ENCODE data around the gene LRMDA. TPM values are rescaled to one million over a fixed set of nuclear protein-coding genes. Genes with fewer than 3 reads are reported as not detected.

The LRMDA gene
- total RNA-seq, 5 donors from 2014 or later (not counting 1 experiment from before 2014, with no cell fraction given), result 0.30 to 1.2 TPM; not detected in 3

DNA sequence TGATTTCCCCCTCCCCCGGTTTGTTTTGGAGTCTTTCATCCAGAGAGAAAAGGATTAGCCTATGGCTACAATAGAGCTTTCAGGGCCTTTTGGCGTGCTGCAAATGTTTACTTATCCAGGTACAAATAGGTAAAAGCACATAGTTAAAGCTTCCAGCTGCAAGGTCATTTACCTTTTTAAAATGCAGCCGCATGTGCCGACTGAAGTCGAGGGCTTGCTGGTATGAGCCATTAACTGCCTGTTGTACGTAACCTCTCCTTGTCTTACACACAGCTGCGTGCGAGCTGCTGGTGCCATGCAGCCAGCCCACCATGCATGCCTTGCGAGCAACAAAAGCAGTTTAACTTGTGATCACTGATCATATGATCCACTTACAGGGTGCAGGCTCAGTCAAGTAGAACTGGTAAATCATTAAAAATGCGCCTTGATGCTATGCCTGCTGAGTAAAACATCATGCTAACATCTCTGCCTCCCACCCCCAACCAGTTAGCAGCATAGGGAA is 866.4 kb downstream of the LRMDA start:
- Mint-ChIP-seq H3K9me3 (peaks cover 0 to 5% (median 0%) of the 10 kb centered on the region in 3 donors), H3K27ac (no peak overlapping the region), H3K4me3 (no peak overlapping the region), H3K27me3 (no peaks in the 10 kb centered on the region), H3K4me1 (peaks cover 0 to 8% (median 0%) of the 10 kb centered on the region in 3 donors), H3K36me3 (no peaks in the 10 kb centered on the region)
- no peak for ATAC-seq (replicated peaks in 1 of 4)
- POLR2A ChIA-PET, result no interaction called here
- H3K27ac ChIP-seq (ENCODE audit: low read length), result no peak overlapping the region
- H3K4me1 ChIP-seq (ENCODE audit: control insufficient read depth in 1 of 2, extremely low read depth in 1 of 2, insufficient read depth in 2 of 2, low read length in 2 of 2), result peaks cover 0 to 2% of the 10 kb centered on the region in 2 experiments
- no peak overlapping the region for H3K4me3 ChIP-seq (ENCODE audit: control insufficient read depth in 1 of 2, extremely low read depth in 1 of 2, low read length in 1 of 2)
- CTCF ChIA-PET, result no interaction called here
- no peaks in the 10 kb centered on the region for H3K9me3 ChIP-seq
- 87% methylated on average over 7 of the region's 10 CpGs for WGBS (ENCODE audit: insufficient coverage)
- no peaks in the 10 kb centered on the region for H3K27me3 ChIP-seq (replicated peaks in 1 of 2; ENCODE audit: control insufficient read depth in 2 of 2, extremely low read depth in 1 of 2, insufficient read depth in 2 of 2, low read length in 1 of 2)
- H3K36me3 ChIP-seq (ENCODE audit: control insufficient read depth in 2 of 2, extremely low read depth in 1 of 2, insufficient read depth in 1 of 2, low read length in 1 of 2), result no peaks in the 10 kb centered on the region
- DNase-seq, result no peak

DNA sequence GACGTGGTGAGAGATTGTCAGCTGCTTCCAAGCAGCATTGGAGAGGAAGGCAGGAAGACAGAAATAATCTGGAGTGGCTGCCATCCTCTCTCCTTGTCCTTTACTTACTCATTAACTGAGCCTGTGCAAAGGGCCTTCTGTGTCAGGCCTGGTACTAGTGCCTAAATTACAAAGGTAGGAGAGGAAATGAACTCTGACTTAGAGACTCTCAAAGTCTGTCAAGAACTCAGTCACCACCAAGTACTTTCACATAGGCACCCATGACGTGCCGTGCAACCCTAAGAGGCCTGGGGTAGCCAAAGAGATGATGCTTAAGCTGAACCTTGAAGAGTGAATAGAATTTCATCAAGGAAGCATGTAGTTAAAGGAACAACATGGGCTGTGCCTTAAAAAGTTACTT is 866.9 kb downstream of the LRMDA start:
- peaks cover 0 to 5% (median 0%) of the 10 kb centered on the region in 3 donors for H3K9me3 Mint-ChIP-seq
- H3K4me1 ChIP-seq (ENCODE audit: control insufficient read depth in 1 of 2, extremely low read depth in 1 of 2, insufficient read depth in 2 of 2, low read length in 2 of 2), result peaks cover 0 to 2% of the 10 kb centered on the region in 2 experiments
- no peaks in the 10 kb centered on the region for H3K9me3 ChIP-seq
- H3K27me3 ChIP-seq (replicated peaks in 1 of 2; ENCODE audit: control insufficient read depth in 2 of 2, extremely low read depth in 1 of 2, insufficient read depth in 2 of 2, low read length in 1 of 2), result no peaks in the 10 kb centered on the region
- H3K4me3 ChIP-seq (ENCODE audit: control insufficient read depth in 1 of 2, extremely low read depth in 1 of 2, low read length in 1 of 2), result no peak overlapping the region
- H3K27ac ChIP-seq (ENCODE audit: low read length), result no peak overlapping the region
- no peaks in the 10 kb centered on the region for H3K36me3 ChIP-seq (ENCODE audit: control insufficient read depth in 2 of 2, extremely low read depth in 1 of 2, insufficient read depth in 1 of 2, low read length in 1 of 2)
- H3K27me3 Mint-ChIP-seq, result no peaks in the 10 kb centered on the region
- peaks cover 0 to 8% (median 0%) of the 10 kb centered on the region in 3 donors for H3K4me1 Mint-ChIP-seq
- ChIA-PET CTCF (no interaction called here), POLR2A (no interaction called here)
- DNase-seq, result no peak
- no peak overlapping the region for H3K27ac Mint-ChIP-seq
- no CpG with 5 or more reads among the region's 3 CpGs for WGBS (ENCODE audit: insufficient coverage)
- H3K4me3 Mint-ChIP-seq, result no peak overlapping the region
- no peak for ATAC-seq (replicated peaks in 1 of 4)
- H3K36me3 Mint-ChIP-seq, result no peaks in the 10 kb centered on the region

DNA sequence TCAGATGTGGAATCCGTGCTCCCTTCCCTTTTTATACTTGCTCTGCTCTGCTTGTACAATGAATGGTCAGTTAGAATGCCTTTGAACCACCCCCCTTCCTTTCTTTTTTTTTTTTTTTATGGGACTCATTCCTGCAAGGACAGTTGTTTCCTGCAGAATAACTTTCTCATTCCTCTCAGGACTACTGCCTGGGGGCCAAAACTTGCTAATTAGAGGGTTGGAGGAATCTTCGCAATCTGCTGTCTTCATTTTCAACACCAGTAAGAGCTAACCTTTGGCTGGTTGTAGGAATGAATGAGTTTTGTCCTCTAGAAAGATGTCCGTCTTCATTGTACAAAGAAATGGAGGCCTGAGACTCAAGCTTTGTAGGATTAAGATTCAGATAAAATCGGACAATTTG is 868.1 kb downstream of the LRMDA start:
- POLR2A ChIA-PET, result no interaction called here
- Mint-ChIP-seq H3K9me3 (peaks cover 0 to 5% (median 0%) of the 10 kb centered on the region in 3 donors), H3K36me3 (no peaks in the 10 kb centered on the region), H3K4me1 (peaks cover 0 to 11% (median 0%) of the 10 kb centered on the region in 3 donors), H3K4me3 (no peak overlapping the region), H3K27me3 (peaks cover 0 to 2% of the 10 kb centered on the region in 2 donors), H3K27ac (no peak overlapping the region)
- WGBS (ENCODE audit: insufficient coverage), result 0% methylated on average over 1 of the region's 4 CpGs
- no peak for DNase-seq
- no peaks in the 10 kb centered on the region for H3K27me3 ChIP-seq (replicated peaks in 1 of 2; ENCODE audit: control insufficient read depth in 2 of 2, extremely low read depth in 1 of 2, insufficient read depth in 2 of 2, low read length in 1 of 2)
- peaks cover 0 to 2% of the 10 kb centered on the region in 2 experiments for H3K4me1 ChIP-seq (ENCODE audit: control insufficient read depth in 1 of 2, extremely low read depth in 1 of 2, insufficient read depth in 2 of 2, low read length in 2 of 2)
- no peak overlapping the region for H3K27ac ChIP-seq (ENCODE audit: low read length)
- H3K36me3 ChIP-seq (ENCODE audit: control insufficient read depth in 2 of 2, extremely low read depth in 1 of 2, insufficient read depth in 1 of 2, low read length in 1 of 2), result no peaks in the 10 kb centered on the region
- CTCF ChIA-PET, result interaction anchor here in 1 of 2 donors (0.5 kb wide), 1 partner anchor 642 kb away, joined by 3 read pairs; no protein-coding TSS in a partner anchor
- ATAC-seq (replicated peaks in 1 of 4), result no peak
- no peaks in the 10 kb centered on the region for H3K9me3 ChIP-seq
- no peak overlapping the region for H3K4me3 ChIP-seq (ENCODE audit: control insufficient read depth in 1 of 2, extremely low read depth in 1 of 2, low read length in 1 of 2)

DNA sequence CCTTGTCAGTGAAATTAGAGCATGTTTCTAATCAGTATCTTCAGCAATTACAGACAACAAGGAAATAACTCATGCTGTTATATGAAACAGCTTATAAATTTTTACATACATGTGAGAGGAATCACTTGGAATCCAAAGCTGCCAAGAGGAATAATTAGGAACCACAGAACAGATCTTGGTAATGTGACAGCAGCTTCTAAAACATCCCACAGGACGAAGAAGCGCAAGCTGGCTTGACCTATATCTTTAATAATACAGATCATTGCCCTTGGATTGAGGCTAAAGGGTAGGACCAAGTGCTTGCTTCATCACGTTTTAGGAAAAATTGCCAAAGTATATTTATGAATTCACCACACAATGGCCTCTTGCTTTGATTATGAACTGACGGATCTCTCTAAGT is 869.8 kb downstream of the LRMDA start:
- Histone ChIP-seq H3K4me1 (ENCODE audit: control insufficient read depth in 1 of 2, extremely low read depth in 1 of 2, insufficient read depth in 2 of 2, low read length in 2 of 2) (peaks cover 0 to 2% of the 10 kb centered on the region in 2 experiments), H3K36me3 (ENCODE audit: control insufficient read depth in 2 of 2, extremely low read depth in 1 of 2, insufficient read depth in 1 of 2, low read length in 1 of 2) (no peaks in the 10 kb centered on the region), H3K27ac (ENCODE audit: low read length) (no peak overlapping the region), H3K4me3 (ENCODE audit: control insufficient read depth in 1 of 2, extremely low read depth in 1 of 2, low read length in 1 of 2) (no peak overlapping the region), H3K9me3 (no peaks in the 10 kb centered on the region), H3K27me3 (replicated peaks in 1 of 2; ENCODE audit: control insufficient read depth in 2 of 2, extremely low read depth in 1 of 2, insufficient read depth in 2 of 2, low read length in 1 of 2) (no peaks in the 10 kb centered on the region)
- Mint-ChIP-seq H3K36me3 (no peaks in the 10 kb centered on the region), H3K4me1 (peaks cover 0 to 11% (median 0%) of the 10 kb centered on the region in 3 donors), H3K4me3 (no peak overlapping the region), H3K9me3 (peaks cover 0 to 5% (median 0%) of the 10 kb centered on the region in 3 donors), H3K27ac (no peak overlapping the region), H3K27me3 (peaks cover 0 to 4% of the 10 kb centered on the region in 2 donors)
- no CpG with 5 or more reads among the region's 4 CpGs for WGBS (ENCODE audit: insufficient coverage)
- DNase-seq, result no peak
- ChIA-PET POLR2A (no interaction called here), CTCF (no interaction called here)
- no peak for ATAC-seq (replicated peaks in 1 of 4)

DNA sequence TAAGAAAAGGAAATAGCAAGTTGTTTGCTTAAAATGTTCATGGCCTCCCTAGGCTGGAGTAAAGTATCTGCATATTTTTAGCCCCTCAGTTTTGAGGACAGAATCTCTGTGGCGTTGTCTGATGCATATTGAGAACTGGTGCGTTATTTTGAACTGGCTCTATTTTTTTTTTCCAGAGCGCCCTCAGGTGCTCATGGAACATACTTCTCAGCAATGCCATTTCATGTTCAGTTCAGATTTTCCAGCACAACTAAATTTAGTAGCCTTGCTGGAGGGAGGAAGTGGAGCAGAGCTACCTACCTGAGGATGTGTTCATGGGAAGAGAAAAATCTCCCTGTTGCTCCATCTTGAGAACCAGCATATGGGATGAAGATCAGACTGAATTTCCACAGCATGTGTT is 870.5 kb downstream of the LRMDA start:
- H3K9me3 ChIP-seq, result no peaks in the 10 kb centered on the region
- H3K27ac ChIP-seq (ENCODE audit: low read length), result no peak overlapping the region
- H3K4me3 Mint-ChIP-seq, result no peak overlapping the region
- H3K27ac Mint-ChIP-seq, result no peak overlapping the region
- WGBS (ENCODE audit: insufficient coverage), result 67% methylated on average over 1 of the region's 3 CpGs
- H3K4me3 ChIP-seq (ENCODE audit: control insufficient read depth in 1 of 2, extremely low read depth in 1 of 2, low read length in 1 of 2), result no peak overlapping the region
- no peaks in the 10 kb centered on the region for H3K36me3 ChIP-seq (ENCODE audit: control insufficient read depth in 2 of 2, extremely low read depth in 1 of 2, insufficient read depth in 1 of 2, low read length in 1 of 2)
- POLR2A ChIA-PET, result no interaction called here
- peaks cover 0 to 2% of the 10 kb centered on the region in 2 experiments for H3K4me1 ChIP-seq (ENCODE audit: control insufficient read depth in 1 of 2, extremely low read depth in 1 of 2, insufficient read depth in 2 of 2, low read length in 2 of 2)
- H3K9me3 Mint-ChIP-seq, result peaks cover 0 to 5% (median 0%) of the 10 kb centered on the region in 3 donors
- DNase-seq (no peak), ATAC-seq (replicated peaks in 1 of 4) (no peak)
- H3K36me3 Mint-ChIP-seq, result no peaks in the 10 kb centered on the region
- no peaks in the 10 kb centered on the region for H3K27me3 ChIP-seq (replicated peaks in 1 of 2; ENCODE audit: control insufficient read depth in 2 of 2, extremely low read depth in 1 of 2, insufficient read depth in 2 of 2, low read length in 1 of 2)
- peaks cover 0 to 4% of the 10 kb centered on the region in 2 donors for H3K27me3 Mint-ChIP-seq
- peaks cover 0 to 11% (median 0%) of the 10 kb centered on the region in 3 donors for H3K4me1 Mint-ChIP-seq
- CTCF ChIA-PET, result no interaction called here

DNA sequence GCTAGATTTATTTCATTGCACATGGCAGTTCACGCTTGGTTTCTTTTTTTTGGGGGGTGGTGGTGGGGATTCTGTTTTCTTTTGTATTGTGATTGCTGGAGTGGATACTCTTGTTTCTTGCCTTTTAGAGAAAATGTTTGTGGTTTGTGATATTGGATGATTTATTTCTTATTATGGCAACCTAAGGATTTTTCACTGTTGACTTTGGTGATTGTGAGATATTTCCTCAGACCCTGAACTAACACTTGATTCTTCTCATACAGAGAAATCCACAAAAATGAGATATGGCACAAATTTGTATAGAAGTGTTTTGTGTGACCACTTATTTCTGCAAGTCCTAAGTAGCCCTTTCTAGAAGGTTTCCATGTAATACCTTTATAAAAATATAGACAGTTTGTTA is 871.1 kb downstream of the LRMDA start:
- DNase-seq (no peak), ATAC-seq (replicated peaks in 1 of 4) (no peak)
- no peak overlapping the region for H3K4me3 Mint-ChIP-seq
- Histone ChIP-seq H3K27ac (ENCODE audit: low read length) (no peak overlapping the region), H3K4me3 (ENCODE audit: control insufficient read depth in 1 of 2, extremely low read depth in 1 of 2, low read length in 1 of 2) (no peak overlapping the region), H3K36me3 (ENCODE audit: control insufficient read depth in 2 of 2, extremely low read depth in 1 of 2, insufficient read depth in 1 of 2, low read length in 1 of 2) (no peaks in the 10 kb centered on the region), H3K9me3 (no peaks in the 10 kb centered on the region), H3K27me3 (replicated peaks in 1 of 2; ENCODE audit: control insufficient read depth in 2 of 2, extremely low read depth in 1 of 2, insufficient read depth in 2 of 2, low read length in 1 of 2) (no peaks in the 10 kb centered on the region), H3K4me1 (ENCODE audit: control insufficient read depth in 1 of 2, extremely low read depth in 1 of 2, insufficient read depth in 2 of 2, low read length in 2 of 2) (peaks cover 0 to 2% of the 10 kb centered on the region in 2 experiments)
- H3K4me1 Mint-ChIP-seq, result peaks cover 0 to 11% (median 0%) of the 10 kb centered on the region in 3 donors
- ChIA-PET CTCF (no interaction called here), POLR2A (no interaction called here)
- H3K27ac Mint-ChIP-seq, result no peak overlapping the region
- WGBS (ENCODE audit: insufficient coverage), result no CpG with 5 or more reads among the region's 1 CpG
- no peaks in the 10 kb centered on the region for H3K36me3 Mint-ChIP-seq
- H3K27me3 Mint-ChIP-seq, result peaks cover 0 to 4% of the 10 kb centered on the region in 2 donors
- peaks cover 0 to 5% (median 0%) of the 10 kb centered on the region in 3 donors for H3K9me3 Mint-ChIP-seq

All from T-cell (primary cell).